Measurements from ENCODE around the gene MVP.
"Not testable (repeated sequence)": the region's sequence is repeated elsewhere in the genome, so short reads cannot be mapped to it uniquely, and the experiment has no call there.

GRCh38 chr16:29793153-29793552 lies 27.1 kb upstream of the MVP start:
- not testable (repeated sequence) for TF ChIP-seq CTCF, POLR2A, POLR2AphosphoS5 (IDR thresholded peaks at IDR 0.05)

Measured in gastroesophageal sphincter (tissue), 3 donors.